DMS114 treated with DMSO at 0.1 percent for 48 hours (cell line): ENCODE measurements around the gene PRR22.
A peak's percentile ranks its signal among the peaks of the same experiment; 100 is the strongest.
"Not testable (repeated sequence)": the region's sequence is repeated elsewhere in the genome, so short reads cannot be mapped to it uniquely, and the experiment has no call there.

Source experiments
- DNase-seq: peaks from one replicate; lab custom pipeline; 2025; ENCODE audit not compliant: unreplicated experiment; lab: John Stamatoyannopoulos, UW

PRR22 gene

DNA sequence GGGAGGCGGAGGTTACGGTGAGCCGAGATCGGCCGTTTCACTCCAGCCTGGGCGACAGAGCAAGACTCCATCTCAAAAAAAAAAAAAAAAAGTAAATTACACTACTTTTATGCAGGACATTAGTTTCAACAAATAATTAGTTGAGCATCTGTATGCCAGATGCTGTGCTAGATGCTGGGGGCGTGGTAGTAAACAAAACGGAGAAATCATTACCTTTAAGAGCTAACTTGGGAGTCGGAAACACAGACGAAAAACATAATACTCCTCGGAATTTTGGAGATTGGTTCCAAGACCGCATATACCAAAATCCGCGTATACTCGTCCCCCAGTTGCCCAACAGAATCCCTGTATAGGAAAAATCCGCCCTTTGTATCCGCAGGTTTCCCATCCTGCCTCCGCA lies 7.7 kb upstream of the PRR22 start:
- DNase-seq, result no peak

- peak; percentile 89 for DNase-seq
Observed at GRCh38 chr19:5790559-5791520, 6.3 kb upstream of the PRR22 start, which contains the start of gene DUS3L. DUS3L (minus strand) TSS chr19:5791163; CDS start chr19:5791141, 22 bp downstream.

GRCh38 chr19:5789886-5790558 lies 5.5 kb upstream of the PRR22 start:
- DNase-seq, result no peak

- DNase-seq, result no peak
Observed at GRCh38 chr19:5789351-5789761, 4.8 kb upstream of the PRR22 start.

- DNase-seq, result no peak
Observed at GRCh38 chr19:5788422-5788821, 3.9 kb upstream of the PRR22 start.

- no peak for DNase-seq
Observed at GRCh38 chr19:5787409-5788182, 3.0 kb upstream of the PRR22 start.

DNA sequence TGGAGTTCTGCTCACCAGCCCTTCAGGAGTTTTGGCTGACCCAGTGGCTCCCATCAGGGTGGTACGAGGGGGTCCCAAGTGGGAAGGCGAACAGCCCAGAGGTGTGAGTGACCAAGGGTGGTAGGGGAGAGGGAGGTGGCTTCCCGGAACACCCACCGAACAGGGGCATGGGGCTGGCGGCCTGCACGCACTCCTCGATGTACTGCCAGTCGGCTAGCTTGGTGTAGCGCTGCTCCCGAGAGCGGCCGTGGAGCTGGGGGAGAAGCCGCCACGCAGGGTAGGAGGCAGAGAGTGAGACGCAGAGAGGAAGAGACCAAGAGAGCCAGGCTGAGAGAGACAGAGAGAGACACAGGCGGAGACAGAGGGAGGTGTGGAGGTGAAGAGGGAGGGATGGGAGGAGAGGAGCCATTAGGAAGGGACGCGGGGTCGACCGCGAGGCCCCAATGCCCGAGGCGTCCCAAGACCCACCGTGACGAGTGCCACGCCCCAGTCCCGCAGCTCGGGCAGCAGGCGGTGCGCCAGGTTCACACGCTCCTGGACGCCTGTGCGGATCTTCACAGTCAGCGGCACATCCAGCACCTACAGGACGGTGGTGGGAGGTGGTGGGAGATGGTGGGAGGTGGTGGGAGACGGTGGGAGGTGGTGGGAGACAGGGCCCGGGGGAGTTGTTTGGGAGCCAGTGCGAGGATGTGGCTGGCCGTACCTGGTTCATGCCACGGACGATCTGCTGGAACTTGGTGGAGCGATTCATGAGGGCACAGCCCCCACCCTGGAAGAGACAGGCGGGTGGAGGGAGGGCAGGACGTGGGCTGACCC lies 2.3 kb upstream of the PRR22 start:
- DNase-seq, result no peak

DNA sequence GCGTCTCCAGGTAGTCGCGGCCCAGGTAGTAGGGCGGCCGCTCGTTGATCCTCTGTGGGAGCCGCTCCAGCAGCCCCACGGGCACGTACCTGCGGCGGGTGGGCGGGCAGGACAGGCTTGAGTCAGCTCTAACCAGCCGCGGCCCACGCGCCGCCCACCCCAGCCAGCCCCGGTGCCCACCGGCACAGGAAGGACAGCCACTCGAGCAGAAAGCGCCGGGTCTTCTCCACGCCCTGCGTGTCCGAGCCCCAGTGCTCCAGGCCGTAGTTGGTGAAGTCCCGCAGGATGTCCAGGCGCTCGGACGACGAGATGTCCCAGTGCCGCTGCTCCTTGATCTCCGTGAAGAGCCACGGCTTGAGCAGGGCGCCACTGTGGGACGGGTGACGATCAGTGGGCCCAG lies 877 bp upstream of the PRR22 start:
- DNase-seq, result no peak

- no peak for DNase-seq
Observed at GRCh38 chr19:5782945-5783919, 1.3 kb downstream of the PRR22 start.

DNA sequence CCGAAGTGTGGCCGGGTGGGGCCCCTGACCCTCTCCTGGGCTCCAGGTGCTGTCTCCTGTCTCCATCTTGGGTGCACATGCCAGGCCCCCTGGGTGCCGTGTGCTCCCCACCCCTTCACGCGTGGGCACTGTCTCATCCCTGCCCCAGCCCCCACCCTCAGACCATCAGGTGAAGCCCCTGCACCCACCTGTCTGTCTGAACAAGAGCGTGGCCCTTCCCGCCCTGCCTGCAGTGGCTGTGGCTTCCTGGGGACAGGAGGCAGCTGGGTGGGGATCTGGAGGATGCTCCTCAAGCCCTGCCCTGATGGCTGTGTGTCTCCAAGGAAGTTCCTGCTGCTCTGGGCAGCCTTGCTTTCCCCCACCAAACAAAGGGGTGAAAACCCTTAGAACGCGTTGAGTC lies 2.2 kb downstream of the PRR22 start:
- DNase-seq, result no peak

- not testable (repeated sequence) for DNase-seq
Observed at GRCh38 chr19:5780916-5781315, 3.6 kb downstream of the PRR22 start.

DNA sequence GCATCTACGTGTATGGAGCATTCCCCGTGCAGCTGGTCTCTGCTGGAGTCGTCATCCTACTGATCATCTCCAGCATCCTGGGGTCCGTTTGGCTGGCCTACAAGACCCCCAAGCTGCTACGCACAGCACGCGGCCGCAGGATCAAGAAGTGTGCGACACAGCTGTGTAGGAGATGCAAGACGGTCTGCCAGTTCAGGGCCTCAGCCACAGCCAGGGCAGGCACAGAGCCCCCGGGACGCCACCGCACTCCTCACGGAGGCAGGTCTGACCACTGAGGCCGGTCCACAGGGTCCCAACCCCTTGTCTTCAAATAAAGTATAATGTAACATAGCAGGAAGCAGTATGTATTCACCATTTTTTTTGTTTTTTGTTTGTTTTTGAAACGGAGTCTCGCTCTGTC lies 6.1 kb downstream of the PRR22 start:
- DNase-seq, result no peak

GRCh38 chr19:5775668-5776309 lies 8.8 kb downstream of the PRR22 start:
- no peak for DNase-seq

DNA sequence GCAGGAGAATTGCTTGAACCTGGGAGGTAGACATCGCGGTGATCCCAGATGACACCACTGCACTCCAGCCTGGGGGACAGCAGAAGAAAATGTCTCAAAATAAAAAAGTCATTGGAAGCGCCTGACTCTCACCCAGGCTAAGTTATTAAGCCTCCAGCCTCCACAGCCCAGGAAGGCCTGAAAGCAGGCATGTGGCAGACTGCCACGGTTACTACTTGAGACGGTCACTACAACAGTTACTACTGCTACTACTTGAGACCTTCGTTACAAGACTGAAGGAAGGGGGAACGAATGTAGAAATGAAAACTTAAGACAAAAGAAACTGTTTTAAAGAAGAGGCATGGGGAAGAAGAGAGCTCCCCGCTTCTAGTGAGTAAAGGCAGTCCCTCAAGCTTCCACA lies 9.6 kb downstream of the PRR22 start:
- DNase-seq, result no peak

GRCh38 chr19:5773276-5773675 lies 11.3 kb downstream of the PRR22 start:
- no peak for DNase-seq

DNA sequence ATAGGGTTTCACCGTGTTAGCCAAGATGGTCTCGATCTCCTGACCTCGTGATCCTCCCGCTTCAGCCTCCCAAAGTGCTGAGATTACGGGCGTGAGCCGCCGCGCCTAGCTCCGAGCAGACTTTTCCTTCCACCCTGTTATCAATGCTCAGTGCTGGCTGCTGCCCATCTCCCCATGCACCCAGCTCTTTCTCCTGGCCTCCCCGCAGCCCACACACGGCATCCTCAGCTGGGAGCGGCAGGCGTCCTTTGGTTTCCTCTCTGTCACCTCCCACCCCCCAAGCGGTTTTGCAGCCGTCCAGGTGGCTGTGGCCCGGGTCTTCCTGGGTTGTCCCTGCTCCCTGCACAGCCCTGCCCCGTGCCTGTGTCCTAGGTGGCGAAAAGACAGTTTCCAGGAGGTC lies 12.1 kb downstream of the PRR22 start:
- no peak for DNase-seq

- no peak for DNase-seq
Observed at GRCh38 chr19:5767949-5768348, 16.6 kb downstream of the PRR22 start.

DNA sequence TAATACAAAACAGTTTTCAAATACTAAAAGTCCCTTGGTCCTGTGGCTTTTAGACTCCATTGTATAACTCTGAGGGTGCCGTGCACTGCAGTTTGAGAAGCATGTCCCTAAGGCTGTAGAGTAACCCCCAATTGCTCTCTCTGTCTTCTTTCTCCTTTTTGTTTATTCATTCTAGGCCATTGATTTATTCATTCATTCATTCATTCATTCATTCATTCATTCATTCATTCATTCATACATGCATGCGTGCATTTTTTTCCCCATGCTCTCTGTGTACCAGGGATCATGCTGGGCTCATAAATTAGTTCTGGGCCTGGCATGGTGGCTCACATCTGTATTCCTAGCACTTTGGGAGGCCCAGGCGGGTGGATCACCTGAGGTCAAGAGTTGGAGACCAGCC lies 19.3 kb downstream of the PRR22 start:
- DNase-seq, result no peak
